SK-N-SH treated with all-trans-retinoic acid at 6 μM for 48 hours (cell line): Measurements from ENCODE around the gene NDC80.

Experiments used
- ATAC-seq: fragments of 200-7000 bp; cut with Tn5 transposase; 3 replicates; pipeline ENCODE4 v1.9.1; 2020; ENCODE audit warnings: mild to moderate bottlenecking, moderate library complexity
- ARNTL ChIP-seq: fragments of 450-650 bp; formaldehyde crosslinking; IDR thresholded peaks from 2 replicates; pipeline ENCODE4 v1.5.0; 2020; ENCODE audit warnings: low read depth, mild to moderate bottlenecking, moderate library complexity, borderline replicate concordance
- BACH2 ChIP-seq: fragments of 250-450 bp; sonication (Bioruptor Pico); IDR thresholded peaks from 2 replicates; pipeline ENCODE4 v1.9.0; 2021; ENCODE audit warnings: mild to moderate bottlenecking, borderline replicate concordance
- CSDC2 ChIP-seq: fragments of 250-450 bp; sonication (Bioruptor Pico); IDR thresholded peaks from 2 replicates; pipeline ENCODE4 v1.5.0; 2020; ENCODE audit warnings: mild to moderate bottlenecking, moderate library complexity
- ESRRG ChIP-seq: fragments of 250-450 bp; sonication (Bioruptor Pico); IDR thresholded peaks from 2 replicates; pipeline ENCODE4 v1.6.1; 2021; ENCODE audit warnings: mild to moderate bottlenecking
- GLIS3 ChIP-seq: fragments of 250-450 bp; sonication (Bioruptor Pico); IDR thresholded peaks from 2 replicates; pipeline ENCODE4 v1.5.0; 2020; ENCODE audit warnings: mild to moderate bottlenecking, moderate library complexity
- ISL1 ChIP-seq: fragments of 250-450 bp; sonication (Bioruptor Pico); IDR thresholded peaks from 2 replicates; pipeline ENCODE4 v2.1.2; 2022; ENCODE audit warnings: mild to moderate bottlenecking, moderate library complexity
- OSR1 ChIP-seq: fragments of 250-450 bp; sonication (Bioruptor Pico); IDR thresholded peaks from 2 replicates; pipeline ENCODE4 v1.8.0; 2022; ENCODE audit warnings: moderate library complexity, mild to moderate bottlenecking, inconsistent platforms
- PPARA ChIP-seq: fragments of 250-450 bp; sonication (Bioruptor Pico); IDR thresholded peaks from 2 replicates; pipeline ENCODE4 v1.5.0; 2020; ENCODE audit warnings: mild to moderate bottlenecking, borderline replicate concordance
- RARB ChIP-seq: fragments of 250-450 bp; sonication (Bioruptor Pico); IDR thresholded peaks from 2 replicates; pipeline ENCODE4 v1.8.0; 2021; ENCODE audit warnings: mild to moderate bottlenecking, moderate library complexity
- SNAI2 ChIP-seq: fragments of 250-450 bp; sonication (Bioruptor Pico); IDR thresholded peaks from 2 replicates; pipeline ENCODE4 v1.5.0; 2020; ENCODE audit warnings: mild to moderate bottlenecking, moderate library complexity
- TCF4 ChIP-seq: fragments of 250-450 bp; sonication (Bioruptor Pico); IDR thresholded peaks from 2 replicates; pipeline ENCODE4 v1.8.0; 2021; ENCODE audit warnings: mild to moderate bottlenecking, moderate library complexity, borderline replicate concordance
- ZC3H10 ChIP-seq: fragments of 250-450 bp; sonication (Bioruptor Pico); IDR thresholded peaks from 2 replicates; pipeline ENCODE4 v1.5.1; 2021; ENCODE audit warnings: mild to moderate bottlenecking, moderate library complexity
- ZFP3 ChIP-seq: fragments of 250-450 bp; sonication (Bioruptor Pico); IDR thresholded peaks from 2 replicates; pipeline ENCODE4 v1.5.0; 2020; ENCODE audit warnings: mild to moderate bottlenecking, moderate library complexity
- ZFP30 ChIP-seq: fragments of 450-650 bp; formaldehyde crosslinking; IDR thresholded peaks from 2 replicates; pipeline ENCODE4 v1.5.0; 2022; ENCODE audit warnings: mild to moderate bottlenecking, moderate library complexity
- ZNF565 ChIP-seq: fragments of 450-650 bp; formaldehyde crosslinking; conservative IDR thresholded peaks from 2 replicates; pipeline ENCODE4 v1.5.0; 2020; ENCODE audit warnings: low read depth, mild to moderate bottlenecking, moderate library complexity
- ZNF70 ChIP-seq: fragments of 450-650 bp; formaldehyde crosslinking; IDR thresholded peaks from 2 replicates; pipeline ENCODE4 v1.5.0; 2020; ENCODE audit warnings: mild to moderate bottlenecking, moderate library complexity
- ZNF8 ChIP-seq: fragments of 450-650 bp; formaldehyde crosslinking; IDR thresholded peaks from 2 replicates; pipeline ENCODE4 v1.5.0; 2020; ENCODE audit warnings: mild to moderate bottlenecking, moderate library complexity
- TF ChIP-seq, protein P1 (sequence below): fragments of 250-450 bp; sonication (Bioruptor Pico); IDR thresholded peaks from 2 replicates; pipeline ENCODE4 v1.8.0; 2020; ENCODE audit warnings: mild to moderate bottlenecking, moderate library complexity, borderline replicate concordance
- TF ChIP-seq, protein P2 (sequence below): fragments of 250-450 bp; sonication (Bioruptor Pico); IDR thresholded peaks from 2 replicates; pipeline ENCODE4 v1.8.0; 2021; ENCODE audit warnings: low read depth, mild to moderate bottlenecking, moderate library complexity, borderline replicate concordance
- TF ChIP-seq, protein P3 (sequence below): fragments of 250-450 bp; sonication (Bioruptor Pico); IDR thresholded peaks from 2 replicates; pipeline ENCODE4 v1.5.0; 2020; ENCODE audit warnings: mild to moderate bottlenecking, moderate library complexity
- TF ChIP-seq, protein P4 (sequence below): fragments of 250-450 bp; sonication (Bioruptor Pico); IDR thresholded peaks from 2 replicates; pipeline ENCODE4 v1.5.1; 2021; ENCODE audit warnings: mild to moderate bottlenecking, moderate library complexity

The NDC80 gene

DNA sequence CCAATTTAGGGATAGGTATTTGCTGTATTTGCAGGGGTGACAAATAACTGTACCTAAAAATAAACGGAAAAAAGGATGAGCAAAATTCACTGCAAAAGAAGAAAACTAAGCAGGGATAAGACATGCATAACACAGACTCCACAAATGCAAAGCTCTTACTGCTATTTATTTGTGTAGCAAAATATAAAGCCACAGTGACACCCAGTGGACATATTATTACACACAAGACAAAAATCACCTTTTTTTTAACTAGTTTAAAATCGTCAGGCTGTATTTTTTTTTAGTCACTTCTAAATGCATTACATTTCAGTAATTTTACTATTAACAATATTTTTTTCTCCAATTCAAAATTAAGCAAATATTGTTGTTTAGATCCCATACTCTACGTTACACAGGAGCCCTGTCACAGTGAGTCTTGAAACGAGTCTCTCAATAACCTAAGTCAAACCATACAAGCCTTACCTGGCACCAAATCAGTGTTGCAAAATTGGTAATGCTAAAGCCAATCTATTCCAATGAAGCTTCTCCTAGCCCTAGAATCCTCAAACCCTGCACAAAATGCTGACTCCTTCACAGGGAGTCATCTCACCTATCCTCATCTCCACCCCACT is 23.8 kb upstream of the NDC80 start:
- peak; percentile 79 for ATAC-seq
- TF ChIP-seq ESRRG (CRISPR knock-in tag) (no peak), ISL1 (CRISPR knock-in tag) (no peak), ZNF565 (no peak), BACH2 (CRISPR knock-in tag) (no peak), OSR1 (CRISPR knock-in tag) (no peak), ARNTL (CRISPR knock-in tag) (no peak), ZFP30 (CRISPR knock-in tag) (no peak), GLIS3 (no peak), SNAI2 (CRISPR knock-in tag) (no peak), RARB (CRISPR knock-in tag) (no peak), ZFP3 (CRISPR knock-in tag) (no peak), ZC3H10 (CRISPR knock-in tag) (no peak), PPARA (no peak), CSDC2 (CRISPR knock-in tag) (no peak), TCF4 (CRISPR knock-in tag) (no peak), ZNF70 (CRISPR knock-in tag) (no peak)
- TF ChIP-seq, protein P1, sequence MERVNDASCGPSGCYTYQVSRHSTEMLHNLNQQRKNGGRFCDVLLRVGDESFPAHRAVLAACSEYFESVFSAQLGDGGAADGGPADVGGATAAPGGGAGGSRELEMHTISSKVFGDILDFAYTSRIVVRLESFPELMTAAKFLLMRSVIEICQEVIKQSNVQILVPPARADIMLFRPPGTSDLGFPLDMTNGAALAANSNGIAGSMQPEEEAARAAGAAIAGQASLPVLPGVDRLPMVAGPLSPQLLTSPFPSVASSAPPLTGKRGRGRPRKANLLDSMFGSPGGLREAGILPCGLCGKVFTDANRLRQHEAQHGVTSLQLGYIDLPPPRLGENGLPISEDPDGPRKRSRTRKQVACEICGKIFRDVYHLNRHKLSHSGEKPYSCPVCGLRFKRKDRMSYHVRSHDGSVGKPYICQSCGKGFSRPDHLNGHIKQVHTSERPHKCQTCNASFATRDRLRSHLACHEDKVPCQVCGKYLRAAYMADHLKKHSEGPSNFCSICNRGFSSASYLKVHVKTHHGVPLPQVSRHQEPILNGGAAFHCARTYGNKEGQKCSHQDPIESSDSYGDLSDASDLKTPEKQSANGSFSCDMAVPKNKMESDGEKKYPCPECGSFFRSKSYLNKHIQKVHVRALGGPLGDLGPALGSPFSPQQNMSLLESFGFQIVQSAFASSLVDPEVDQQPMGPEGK (CRISPR knock-in tag): no peak
- TF ChIP-seq, protein P2, sequence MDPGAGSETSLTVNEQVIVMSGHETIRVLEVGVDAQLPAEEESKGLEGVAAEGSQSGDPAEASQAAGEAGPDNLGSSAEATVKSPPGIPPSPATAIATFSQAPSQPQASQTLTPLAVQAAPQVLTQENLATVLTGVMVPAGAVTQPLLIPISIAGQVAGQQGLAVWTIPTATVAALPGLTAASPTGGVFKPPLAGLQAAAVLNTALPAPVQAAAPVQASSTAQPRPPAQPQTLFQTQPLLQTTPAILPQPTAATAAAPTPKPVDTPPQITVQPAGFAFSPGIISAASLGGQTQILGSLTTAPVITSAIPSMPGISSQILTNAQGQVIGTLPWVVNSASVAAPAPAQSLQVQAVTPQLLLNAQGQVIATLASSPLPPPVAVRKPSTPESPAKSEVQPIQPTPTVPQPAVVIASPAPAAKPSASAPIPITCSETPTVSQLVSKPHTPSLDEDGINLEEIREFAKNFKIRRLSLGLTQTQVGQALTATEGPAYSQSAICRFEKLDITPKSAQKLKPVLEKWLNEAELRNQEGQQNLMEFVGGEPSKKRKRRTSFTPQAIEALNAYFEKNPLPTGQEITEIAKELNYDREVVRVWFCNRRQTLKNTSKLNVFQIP: no peak
- TF ChIP-seq, protein P3, sequence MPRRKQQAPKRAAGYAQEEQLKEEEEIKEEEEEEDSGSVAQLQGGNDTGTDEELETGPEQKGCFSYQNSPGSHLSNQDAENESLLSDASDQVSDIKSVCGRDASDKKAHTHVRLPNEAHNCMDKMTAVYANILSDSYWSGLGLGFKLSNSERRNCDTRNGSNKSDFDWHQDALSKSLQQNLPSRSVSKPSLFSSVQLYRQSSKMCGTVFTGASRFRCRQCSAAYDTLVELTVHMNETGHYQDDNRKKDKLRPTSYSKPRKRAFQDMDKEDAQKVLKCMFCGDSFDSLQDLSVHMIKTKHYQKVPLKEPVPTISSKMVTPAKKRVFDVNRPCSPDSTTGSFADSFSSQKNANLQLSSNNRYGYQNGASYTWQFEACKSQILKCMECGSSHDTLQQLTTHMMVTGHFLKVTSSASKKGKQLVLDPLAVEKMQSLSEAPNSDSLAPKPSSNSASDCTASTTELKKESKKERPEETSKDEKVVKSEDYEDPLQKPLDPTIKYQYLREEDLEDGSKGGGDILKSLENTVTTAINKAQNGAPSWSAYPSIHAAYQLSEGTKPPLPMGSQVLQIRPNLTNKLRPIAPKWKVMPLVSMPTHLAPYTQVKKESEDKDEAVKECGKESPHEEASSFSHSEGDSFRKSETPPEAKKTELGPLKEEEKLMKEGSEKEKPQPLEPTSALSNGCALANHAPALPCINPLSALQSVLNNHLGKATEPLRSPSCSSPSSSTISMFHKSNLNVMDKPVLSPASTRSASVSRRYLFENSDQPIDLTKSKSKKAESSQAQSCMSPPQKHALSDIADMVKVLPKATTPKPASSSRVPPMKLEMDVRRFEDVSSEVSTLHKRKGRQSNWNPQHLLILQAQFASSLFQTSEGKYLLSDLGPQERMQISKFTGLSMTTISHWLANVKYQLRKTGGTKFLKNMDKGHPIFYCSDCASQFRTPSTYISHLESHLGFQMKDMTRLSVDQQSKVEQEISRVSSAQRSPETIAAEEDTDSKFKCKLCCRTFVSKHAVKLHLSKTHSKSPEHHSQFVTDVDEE: no peak

DNA sequence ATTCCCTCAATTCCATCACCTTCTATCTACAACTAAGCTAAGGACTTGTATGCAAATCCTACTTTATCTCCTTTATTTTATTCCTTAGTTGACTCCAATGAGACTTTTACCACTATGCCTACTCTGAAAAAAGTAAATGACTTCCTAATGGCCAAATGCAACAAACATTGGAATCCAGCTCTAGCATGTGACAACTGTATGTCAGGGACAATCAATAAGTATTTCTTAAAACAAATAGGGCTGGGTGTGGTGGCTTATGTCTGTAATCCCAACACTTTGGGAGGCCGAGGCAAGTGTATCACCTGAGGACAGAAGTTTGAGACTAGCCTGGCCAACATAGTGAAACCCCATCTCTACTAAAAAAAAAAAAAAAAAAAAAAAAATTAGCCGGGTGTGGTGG is 21.9 kb upstream of the NDC80 start:
- ATAC-seq: no peak
- no peak for TF ChIP-seq ZNF8 (CRISPR knock-in tag)
- TF ChIP-seq, protein P3: no peak
- TF ChIP-seq ZC3H10 (CRISPR knock-in tag): no peak
- TF ChIP-seq ISL1 (CRISPR knock-in tag): no peak
- no peak for TF ChIP-seq OSR1 (CRISPR knock-in tag)
- TF ChIP-seq, all 23 proteins: peak for 0

DNA sequence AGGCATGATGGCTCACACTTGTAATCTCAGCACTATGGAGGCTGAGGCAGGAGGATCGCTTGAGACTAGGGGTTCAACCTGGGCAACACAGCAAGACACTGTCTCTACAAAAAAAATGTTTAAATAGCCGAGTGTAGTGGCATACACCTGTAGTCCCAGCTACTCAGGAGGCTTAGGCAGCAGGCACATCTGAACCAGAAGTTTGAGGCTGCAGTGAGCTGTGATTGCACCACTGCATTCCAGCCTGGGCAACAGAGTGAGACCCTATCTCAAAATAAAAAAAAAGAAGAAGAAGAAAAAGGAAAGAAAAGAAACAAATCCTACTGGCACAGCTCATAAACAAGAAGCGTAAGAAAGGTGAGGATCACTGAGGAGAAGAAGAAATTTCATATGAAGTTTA is 19.9 kb upstream of the NDC80 start:
- TF ChIP-seq GLIS3 (no peak), CSDC2 (CRISPR knock-in tag) (no peak), ZFP30 (CRISPR knock-in tag) (no peak), TCF4 (CRISPR knock-in tag) (no peak), ISL1 (CRISPR knock-in tag) (no peak)
- TF ChIP-seq, protein P4, sequence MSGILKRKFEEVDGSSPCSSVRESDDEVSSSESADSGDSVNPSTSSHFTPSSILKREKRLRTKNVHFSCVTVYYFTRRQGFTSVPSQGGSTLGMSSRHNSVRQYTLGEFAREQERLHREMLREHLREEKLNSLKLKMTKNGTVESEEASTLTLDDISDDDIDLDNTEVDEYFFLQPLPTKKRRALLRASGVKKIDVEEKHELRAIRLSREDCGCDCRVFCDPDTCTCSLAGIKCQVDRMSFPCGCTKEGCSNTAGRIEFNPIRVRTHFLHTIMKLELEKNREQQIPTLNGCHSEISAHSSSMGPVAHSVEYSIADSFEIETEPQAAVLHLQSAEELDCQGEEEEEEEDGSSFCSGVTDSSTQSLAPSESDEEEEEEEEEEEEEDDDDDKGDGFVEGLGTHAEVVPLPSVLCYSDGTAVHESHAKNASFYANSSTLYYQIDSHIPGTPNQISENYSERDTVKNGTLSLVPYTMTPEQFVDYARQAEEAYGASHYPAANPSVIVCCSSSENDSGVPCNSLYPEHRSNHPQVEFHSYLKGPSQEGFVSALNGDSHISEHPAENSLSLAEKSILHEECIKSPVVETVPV (CRISPR knock-in tag): no peak
- TF ChIP-seq, protein P3: no peak
- ATAC-seq: no peak
